Activated T-cell treated with anti-CD3 and anti-CD28 coated beads, Interleukin-2, amount 50 U/mL, for 1 hour (primary cell): ENCODE results near the gene IFNA1.
"Not testable (repeated sequence)": the region's sequence is repeated elsewhere in the genome, so short reads cannot be mapped to it uniquely, and the experiment has no call there.

ENCODE experiments used
- DNase-seq: peaks from one replicate; pipeline ENCODE4 v3.0.0-alpha.2; 2020

IFNA1 gene

DNA sequence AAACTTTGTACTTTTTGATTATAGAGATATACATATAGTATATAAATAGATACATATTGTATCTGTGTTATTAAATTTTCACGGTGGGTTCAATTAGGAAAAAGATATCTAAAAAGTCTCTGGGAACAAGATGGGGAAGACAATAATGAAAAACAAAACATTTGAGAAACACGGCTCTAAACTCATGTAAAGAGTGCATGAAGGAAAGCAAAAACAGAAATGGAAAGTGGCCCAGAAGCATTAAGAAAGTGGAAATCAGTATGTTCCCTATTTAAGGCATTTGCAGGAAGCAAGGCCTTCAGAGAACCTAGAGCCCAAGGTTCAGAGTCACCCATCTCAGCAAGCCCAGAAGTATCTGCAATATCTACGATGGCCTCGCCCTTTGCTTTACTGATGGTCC lies at the start of gene IFNA1:
Gene IFNA1 (plus strand): TSS at position 301 of the 400 bp plus-strand sequence. CDS start 69 bp downstream, at position 370.
- DNase-seq: no peak

- DNase-seq: no peak
Observed at GRCh38 chr9:21392270-21392669, 48.0 kb upstream of the IFNA1 start.

DNA sequence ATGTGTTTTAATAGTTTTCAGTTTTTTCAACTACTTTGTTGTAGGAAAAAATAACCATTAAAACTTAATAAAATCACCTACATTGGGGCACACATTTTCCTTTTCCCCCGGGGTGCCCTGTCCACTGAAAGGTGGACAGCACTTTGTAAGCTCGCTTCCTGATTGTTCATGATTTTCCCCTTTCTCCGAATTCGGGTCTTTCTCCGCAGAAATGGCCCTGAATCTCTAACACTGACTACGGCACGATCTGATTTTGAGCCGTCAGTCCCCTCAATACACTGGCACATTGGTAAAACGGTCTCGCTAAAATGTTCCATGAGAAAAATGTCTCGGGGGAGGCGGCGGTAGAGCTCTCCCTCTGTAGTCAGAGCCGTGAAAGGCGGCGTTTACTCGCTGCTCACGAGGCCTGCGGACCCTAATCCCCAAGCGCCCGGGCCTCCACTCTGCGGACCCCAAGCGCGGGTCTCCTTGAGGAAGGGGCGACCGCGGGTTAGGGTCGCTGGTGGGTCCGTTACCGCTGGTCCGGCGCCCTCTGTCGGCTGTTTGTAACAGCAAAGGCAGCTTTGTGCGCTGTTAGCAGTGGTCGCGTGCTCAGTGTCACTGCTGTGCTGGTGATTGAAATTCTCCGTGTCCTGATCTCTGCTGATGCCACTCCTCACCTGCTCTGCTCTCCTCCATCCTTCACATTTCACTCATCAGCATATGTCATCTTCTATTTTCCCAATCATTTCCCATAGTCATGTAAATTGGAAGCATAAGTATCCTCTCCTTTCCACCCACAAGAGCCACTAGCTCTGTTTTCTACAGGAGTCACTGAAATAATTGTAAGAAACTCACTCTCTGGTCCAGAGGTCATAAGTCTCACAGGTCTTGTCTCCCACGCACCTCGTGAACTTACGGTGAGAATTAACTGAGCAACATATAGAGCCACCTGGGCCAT lies 44.2 kb upstream of the IFNA1 start:
- DNase-seq: peak; percentile 73

- no peak for DNase-seq
Observed at GRCh38 chr9:21398955-21399489, 41.2 kb upstream of the IFNA1 start.

DNA sequence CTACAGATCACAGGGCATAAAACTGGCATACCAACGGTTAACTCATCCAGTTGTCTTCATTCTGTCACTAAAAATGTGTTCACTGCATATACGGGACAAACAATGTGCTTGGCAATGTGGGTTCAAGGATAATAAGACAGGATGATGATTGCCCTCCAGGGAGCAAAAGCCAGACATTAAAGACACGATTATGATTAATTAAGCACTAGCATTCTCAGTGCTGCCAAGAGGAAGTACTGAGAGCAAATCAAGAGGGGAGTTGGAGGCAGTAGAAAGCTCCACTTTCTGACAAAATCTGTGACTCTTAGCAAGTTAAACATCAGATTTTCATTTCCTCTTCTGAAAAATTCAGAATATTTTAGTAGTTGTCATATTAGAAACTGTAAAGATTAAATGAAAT lies 40.3 kb upstream of the IFNA1 start:
- no peak for DNase-seq

DNA sequence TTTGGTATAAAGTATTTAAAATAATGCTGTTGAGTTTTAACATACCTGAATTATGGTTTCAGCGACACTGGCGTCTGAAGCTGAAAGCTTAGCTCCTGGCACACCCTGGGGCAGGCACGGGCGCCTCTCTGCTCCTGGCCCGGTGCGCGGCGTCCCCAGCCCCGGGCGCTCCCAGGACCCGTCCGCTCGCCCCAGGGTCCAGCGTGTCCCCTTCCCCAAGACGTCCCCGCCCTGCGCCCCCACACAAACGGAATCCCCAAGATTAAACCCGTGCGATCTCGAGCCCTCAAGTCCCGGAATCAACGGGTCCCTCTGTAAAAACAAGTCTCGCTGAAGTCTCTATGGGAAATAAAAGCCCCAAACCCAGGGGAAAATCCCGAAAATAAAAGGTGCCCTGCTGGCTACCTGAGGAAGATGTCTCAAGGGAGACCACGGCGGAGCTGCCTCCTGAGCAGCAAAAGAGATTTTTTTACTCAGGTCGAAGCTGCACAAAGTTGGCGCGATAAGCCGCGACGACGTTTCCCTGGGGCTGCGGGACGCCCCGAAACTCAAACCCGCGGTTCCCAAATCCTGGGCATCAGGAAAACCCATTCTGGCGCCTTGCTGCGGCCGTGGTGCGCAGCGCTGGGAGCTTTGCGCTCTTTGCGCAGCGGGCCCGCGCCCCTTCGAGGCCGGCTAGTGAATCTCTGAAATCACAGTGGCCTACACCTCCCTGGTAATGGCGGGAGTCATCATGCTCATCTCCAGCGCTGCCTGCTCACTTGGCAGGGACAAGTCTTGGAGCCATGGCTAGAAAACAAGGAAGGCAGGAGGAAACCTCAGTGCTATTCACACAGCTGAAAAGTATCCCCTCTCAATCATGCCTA lies 37.6 kb upstream of the IFNA1 start:
- DNase-seq: peak; percentile 31

DNA sequence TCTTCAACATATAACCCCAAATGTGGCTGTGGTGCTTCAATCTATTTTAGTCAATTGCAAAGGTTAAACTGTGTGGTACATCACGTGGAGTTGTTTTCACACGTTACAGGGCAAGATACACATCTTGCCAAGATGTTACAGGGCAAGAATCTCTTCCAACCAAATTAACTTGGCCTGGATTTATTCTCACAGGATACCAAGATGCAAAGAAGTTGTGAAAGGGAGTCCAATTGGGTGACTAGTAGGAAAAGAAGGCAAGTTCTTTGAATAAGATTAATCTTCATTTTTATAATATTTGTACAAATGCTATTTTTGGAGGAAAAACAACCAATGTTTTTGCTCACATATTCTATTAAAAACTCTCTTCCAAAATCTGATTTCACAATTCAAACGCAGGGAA lies 36.1 kb upstream of the IFNA1 start:
- no peak for DNase-seq

- no peak for DNase-seq
Observed at GRCh38 chr9:21408817-21409216, 31.4 kb upstream of the IFNA1 start, which contains the start of gene IFNA8. IFNA8 (plus strand) TSS chr9:21409117; CDS start chr9:21409177, 60 bp downstream.

DNA sequence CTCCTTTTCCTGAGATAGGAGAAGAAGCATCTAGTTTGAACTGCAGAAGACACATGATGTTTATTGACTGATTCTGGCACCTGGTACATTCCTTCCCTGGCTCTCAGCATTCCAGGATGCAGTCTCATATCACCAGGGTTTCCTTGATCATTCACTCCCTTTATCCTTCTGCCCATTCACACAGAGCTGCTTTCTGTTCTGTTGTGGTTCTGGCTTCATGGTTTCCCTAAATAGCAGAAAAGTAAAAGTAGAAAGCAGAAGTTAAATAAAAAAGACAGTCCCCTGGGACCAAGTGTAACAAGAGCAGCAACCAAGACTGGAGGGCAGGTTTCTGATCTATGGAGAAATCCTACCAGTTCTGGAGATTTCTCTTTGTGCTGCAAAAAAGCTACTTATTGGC lies 28.1 kb upstream of the IFNA1 start:
- DNase-seq: no peak

GRCh38 chr9:21413151-21413550 lies 27.1 kb upstream of the IFNA1 start:
- DNase-seq: no peak

- no peak for DNase-seq
Observed at GRCh38 chr9:21413624-21414023, 26.6 kb upstream of the IFNA1 start.

DNA sequence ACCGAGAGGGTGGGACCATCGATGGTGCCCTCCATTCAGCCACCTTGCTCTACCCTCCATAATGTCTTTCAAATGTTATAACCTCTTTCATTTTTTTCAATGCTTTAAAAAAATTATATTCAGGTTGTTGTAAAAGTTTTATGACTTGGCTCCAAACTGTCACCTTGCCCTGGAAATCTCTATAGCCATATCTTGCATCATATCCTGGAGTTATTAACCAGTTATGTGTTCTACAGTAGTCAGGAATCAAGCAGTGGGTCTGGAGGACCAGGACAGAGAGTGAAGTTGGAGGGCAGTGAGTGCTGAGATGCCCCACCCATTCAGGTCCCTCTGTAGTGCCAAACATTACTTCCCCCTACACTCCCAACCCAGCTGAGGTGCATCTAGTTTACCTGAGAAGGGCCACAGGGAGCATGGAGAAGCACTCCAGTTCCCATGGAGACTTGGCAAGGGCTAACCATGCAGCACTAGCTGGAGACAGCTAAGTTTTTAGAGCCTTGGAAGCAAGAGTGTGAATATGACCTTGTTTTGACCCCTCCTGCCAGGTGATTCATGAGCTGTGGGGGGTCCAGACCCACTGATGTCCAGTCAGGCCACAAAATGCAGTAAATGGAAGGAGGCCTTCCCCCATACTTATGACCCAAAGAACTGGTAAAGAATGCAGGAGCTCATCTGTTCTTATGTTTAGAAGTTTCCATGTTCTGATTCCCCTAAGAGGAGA lies 25.9 kb upstream of the IFNA1 start:
- no peak for DNase-seq

DNA sequence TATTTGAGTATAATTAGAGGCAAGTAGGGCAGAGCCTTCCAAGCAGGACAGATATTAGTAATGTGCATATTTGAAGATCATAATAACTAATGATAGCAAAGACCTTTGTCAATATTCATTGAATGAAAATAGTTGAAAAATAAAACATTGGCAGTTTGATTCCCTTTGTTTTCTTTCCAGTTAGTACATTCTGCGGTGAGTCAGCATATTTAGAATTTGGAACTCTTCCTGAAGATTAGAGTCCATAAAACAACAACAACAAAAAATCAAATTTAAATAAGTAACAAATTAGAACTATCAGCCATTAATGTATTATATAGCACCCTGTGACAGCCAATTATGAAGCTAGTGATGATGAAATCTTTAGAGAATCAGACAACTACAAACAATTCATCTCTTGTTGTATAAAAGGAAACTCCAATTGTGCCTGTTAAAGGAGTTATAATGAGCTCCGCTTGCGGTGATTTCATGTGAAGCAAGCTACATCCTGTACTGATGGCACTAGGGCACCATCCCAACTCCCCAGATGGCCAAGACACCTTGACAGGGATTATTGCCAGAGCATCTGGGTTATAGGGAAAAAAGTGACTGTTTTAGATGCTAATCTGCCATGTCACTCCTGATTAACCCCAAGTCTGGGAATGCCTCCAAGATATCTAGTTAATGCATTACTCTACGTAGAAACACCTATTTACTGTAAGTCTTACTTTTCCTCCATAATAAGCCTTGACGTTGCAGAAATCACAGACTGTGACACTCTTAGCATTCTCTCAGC lies 24.6 kb upstream of the IFNA1 start:
- no peak for DNase-seq

- no peak for DNase-seq
Observed at GRCh38 chr9:21428235-21428634, 12.0 kb upstream of the IFNA1 start.

- DNase-seq: no peak
Observed at GRCh38 chr9:21429191-21429590, 11.0 kb upstream of the IFNA1 start.

DNA sequence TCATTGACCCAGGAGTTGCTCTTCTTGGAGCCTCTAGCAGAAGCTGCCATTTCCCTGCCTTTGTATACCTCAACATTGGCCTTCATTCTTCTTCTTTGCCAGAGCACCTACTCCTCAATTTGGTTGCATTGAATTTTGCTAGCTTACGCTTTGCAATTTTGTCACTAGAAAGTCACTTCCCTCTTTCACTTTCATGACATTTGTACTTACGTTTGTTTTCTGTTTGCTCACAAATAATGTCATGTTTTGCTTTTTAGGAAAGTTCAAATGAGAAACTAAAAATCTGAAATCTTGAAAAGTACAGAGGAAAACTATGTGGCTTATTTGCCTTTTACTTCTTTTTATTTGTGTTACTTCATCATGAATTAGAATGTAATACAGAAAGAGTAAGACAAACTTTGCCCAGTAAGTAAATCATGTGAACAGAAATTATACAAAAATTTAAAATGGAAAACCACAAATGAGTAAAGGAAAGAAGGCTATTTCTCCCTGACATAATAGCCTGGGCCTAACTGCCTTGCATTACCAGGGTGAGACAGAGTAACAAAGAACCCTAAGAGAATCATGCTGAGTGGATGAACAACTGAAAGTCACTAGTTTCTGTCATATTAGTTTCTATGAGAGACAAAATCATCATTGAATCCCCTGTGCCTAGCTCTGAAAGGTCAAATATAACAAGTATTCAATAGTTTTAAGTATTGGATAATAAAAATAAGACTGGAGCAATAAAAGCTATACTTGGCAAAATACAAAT lies 7.4 kb upstream of the IFNA1 start:
- no peak for DNase-seq

GRCh38 chr9:21434202-21435014 lies 5.8 kb upstream of the IFNA1 start:
- no peak for DNase-seq

DNA sequence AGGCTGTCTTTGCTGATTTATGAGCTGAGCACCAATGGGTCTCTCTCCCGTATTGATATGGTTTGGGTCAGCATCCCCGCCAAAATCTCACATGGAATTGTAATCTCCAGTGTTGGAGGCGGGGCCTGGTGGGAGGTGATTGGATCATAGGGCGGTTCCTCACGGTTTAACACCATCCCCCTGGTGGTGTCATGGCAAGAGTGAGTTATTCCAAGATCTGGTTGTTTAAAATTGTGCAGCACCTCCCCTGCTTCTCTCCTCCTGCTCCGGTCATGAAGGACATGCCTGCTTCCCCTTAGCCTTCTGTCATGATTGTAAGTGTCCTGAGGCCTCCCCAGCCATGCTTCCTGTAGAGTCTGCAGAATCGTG lies 5.2 kb upstream of the IFNA1 start:
- DNase-seq: not testable (repeated sequence)

DNA sequence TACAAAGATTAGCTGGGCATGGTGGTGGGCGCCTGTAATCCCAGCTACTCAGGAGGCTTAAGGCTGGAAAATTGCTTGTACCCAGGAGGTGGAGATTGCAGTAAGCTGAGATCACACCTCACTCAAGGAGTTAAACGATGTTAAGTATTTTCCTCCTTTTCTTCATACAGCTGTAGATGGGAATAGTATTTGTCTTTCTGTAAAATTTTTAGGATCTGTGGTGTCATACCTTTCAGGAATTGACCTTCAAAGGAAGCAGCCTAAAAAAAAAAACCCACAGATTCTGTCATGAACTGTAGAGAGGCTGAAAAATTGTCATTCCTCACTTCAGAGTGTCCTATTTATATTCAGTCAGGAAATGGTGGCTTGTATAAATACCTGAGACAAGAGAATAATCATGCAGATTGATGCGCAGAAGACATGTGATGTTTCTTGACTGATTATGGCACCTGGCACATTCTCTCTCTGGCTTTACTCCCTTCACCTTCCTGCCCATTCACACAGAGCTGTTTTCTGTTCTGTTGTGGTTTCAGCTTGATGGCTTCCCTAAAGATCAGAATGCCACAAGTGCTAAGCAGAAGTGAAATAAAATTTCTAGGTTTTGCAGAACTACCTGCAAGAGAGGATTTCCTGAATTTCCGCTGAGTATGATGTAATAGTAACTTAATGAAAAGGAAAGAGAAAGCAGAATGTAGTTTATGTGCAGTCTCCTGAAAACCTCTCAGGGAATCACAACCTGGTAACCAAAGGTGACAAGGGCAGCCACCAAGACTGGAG lies 3.8 kb downstream of the IFNA1 start:
- no peak for DNase-seq
